ENCODE measurements around the gene NR6A1. TPM values are rescaled to one million over a fixed set of nuclear protein-coding genes. Genes with fewer than 3 reads are reported as not detected.

NR6A1 gene
- total and polyA plus RNA-seq, 2 experiments from 2014 or later = 44.2 to 139 TPM

- no peak for TF ChIP-seq ZNF462 (CRISPR knock-in tag; IDR thresholded peaks at IDR 0.05)
- TF ChIP-seq CREB1 (CRISPR knock-in tag; IDR thresholded peaks at IDR 0.05; ENCODE audit: low read depth) = no peak
- no peak for TF ChIP-seq JUNB (IDR thresholded peaks at IDR 0.05; ENCODE audit: unreplicated experiment)
- TF ChIP-seq ZNF114 (CRISPR knock-in tag; IDR thresholded peaks at IDR 0.05) = no peak
- TF ChIP-seq ZNF331 (CRISPR knock-in tag; IDR thresholded peaks at IDR 0.05; ENCODE audit: low read depth) = no peak
- TF ChIP-seq EZH2phosphoT487 (IDR thresholded peaks at IDR 0.05; ENCODE audit: unreplicated experiment) = no peak
Measured at GRCh38 chr9:124558777-124559470, 212.2 kb downstream of the NR6A1 start (continued).

- H3K27ac ChIP-seq (ENCODE audit: low read depth) = no peak overlapping the region
- H3K9me3 Mint-ChIP-seq = no peaks in the 10 kb centered on the region
- H4K20me1 ChIP-seq (replicated peaks; ENCODE audit: insufficient read depth) = no peaks in the 10 kb centered on the region
- H3K27me3 Mint-ChIP-seq (ENCODE audit: insufficient read depth, low read depth, poor library complexity) = peaks cover 1% of the 10 kb centered on the region
- peaks cover 38% of the 10 kb centered on the region for H3K4me1 Mint-ChIP-seq
- peaks cover 5% of the 10 kb centered on the region; the same call in 1 of the 3 replicates for H3K36me3 Mint-ChIP-seq (ENCODE audit: low read depth)
- no peak overlapping the region for H3K4me3 Mint-ChIP-seq
- H3K27ac Mint-ChIP-seq = no peak overlapping the region
- H3K9me2 ChIP-seq (ENCODE audit: insufficient read depth) = no peaks in the 10 kb centered on the region
- H3F3A ChIP-seq (replicated peaks; ENCODE audit: low read depth) = no peaks in the 10 kb centered on the region
- peaks cover 23% of the 10 kb centered on the region for H3K79me2 ChIP-seq (replicated peaks; ENCODE audit: insufficient read depth)
- H3K4me2 ChIP-seq = no peak overlapping the region
- H3K36me3 ChIP-seq (ENCODE audit: insufficient read depth) = no peaks in the 10 kb centered on the region
- H3K4me1 ChIP-seq (ENCODE audit: insufficient read depth) = peaks cover 25% of the 10 kb centered on the region; the same call in 1 of the 2 replicates
- DNase-seq (ENCODE audit: low spot score) (no peak), ATAC-seq (no peak)
- no peaks in the 10 kb centered on the region for H3K27me3 ChIP-seq (ENCODE audit: insufficient read depth)
- H2AFZ ChIP-seq = no peak overlapping the region
- no peak overlapping the region for H3K4me3 ChIP-seq
- TF ChIP-seq STAT1 (IDR thresholded peaks at IDR 0.05; ENCODE audit: unreplicated experiment) (no peak), POLR2AphosphoS5 (IDR thresholded peaks at IDR 0.05; ENCODE audit: low read depth) (no peak), CTCF (conservative IDR thresholded peaks at IDR 0.05; ENCODE audit: low read depth in 2 of 2) (no peak), ZNF331 (CRISPR knock-in tag; IDR thresholded peaks at IDR 0.05; ENCODE audit: low read depth) (no peak), REST (IDR thresholded peaks at IDR 0.05; ENCODE audit: unreplicated experiment) (no peak), EZH2 (IDR thresholded peaks at IDR 0.05; ENCODE audit: low read depth, unreplicated experiment) (no peak), EZH2phosphoT487 (IDR thresholded peaks at IDR 0.05; ENCODE audit: unreplicated experiment) (no peak), JUNB (IDR thresholded peaks at IDR 0.05; ENCODE audit: unreplicated experiment) (no peak)
Measured at GRCh38 chr9:124557895-124558294, 213.2 kb downstream of the NR6A1 start.
